Keratinocyte (primary cell): ENCODE results near the gene LYL1. TPM values are rescaled to one million over a fixed set of nuclear protein-coding genes. Genes with fewer than 3 reads are reported as not detected.

ENCODE experiments used
- DNase-seq: peaks from one replicate; pipeline ENCODE4 v3.0.0-alpha.2; 2011; ENCODE audit warnings: low read depth, missing footprints, low spot score
- FAIRE-seq: peaks from 2 replicates; lab custom pipeline; 2011; peaks lifted over from hg19 to GRCh38; lab: Jason Lieb, UNC
- H2AFZ ChIP-seq: 2 replicates; pipeline ENCODE4 v1.6.0; 2012; ENCODE audit warnings: low read length, control low read depth, inconsistent platforms; ENCODE audit not compliant: control insufficient read depth
- H3K27ac ChIP-seq: 2 replicates; pipeline ENCODE4 v1.5.1; 2011; ENCODE audit warnings: low read length; ENCODE audit not compliant: control insufficient read depth, insufficient read depth
- H3K27me3 ChIP-seq: 3 replicates; pipeline ENCODE4 v1.6.0; 2011; ENCODE audit warnings: low read length; ENCODE audit not compliant: control insufficient read depth, insufficient read depth; ENCODE audit errors: extremely low read depth
- H3K36me3 ChIP-seq, 2 experiments: 2 replicates in 1 of 2; 3 replicates in 1 of 2; pipeline ENCODE4 v1.5.1; 2011; ENCODE audit warnings: low read length in 2 of 2, mild to moderate bottlenecking in 1 of 2; ENCODE audit not compliant: control insufficient read depth in 2 of 2, insufficient read depth in 2 of 2; ENCODE audit errors: extremely low read depth in 1 of 2
- H3K4me1 ChIP-seq: 3 replicates; pipeline ENCODE4 v1.5.1; 2011; ENCODE audit warnings: low read length; ENCODE audit not compliant: control insufficient read depth, insufficient read depth; ENCODE audit errors: extremely low read depth
- H3K4me2 ChIP-seq: 3 replicates; pipeline ENCODE4 v1.6.0; 2011; ENCODE audit warnings: low read depth, low read length; ENCODE audit not compliant: control insufficient read depth, insufficient read depth; ENCODE audit errors: extremely low read depth
- H3K4me3 ChIP-seq, 3 experiments: fragments of 200-600 bp in 1 of 3; sonication (generic) in 1 of 3; 2 replicates in 2 of 3; 3 replicates in 1 of 3; pipeline ENCODE4 v1.5.1; 2011 to 2016; ENCODE audit warnings: low read length in 3 of 3, mild to moderate bottlenecking in 3 of 3, control low read depth in 2 of 3, inconsistent platforms in 1 of 3, low read depth in 1 of 3, mixed read lengths in 1 of 3, mixed run types in 1 of 3, moderate library complexity in 1 of 3; ENCODE audit not compliant: control insufficient read depth in 2 of 3, insufficient read depth in 2 of 3; ENCODE audit errors: extremely low read depth in 1 of 3
- H3K79me2 ChIP-seq: 2 replicates; pipeline ENCODE4 v1.6.0; 2012; ENCODE audit warnings: low read length; ENCODE audit not compliant: control insufficient read depth, insufficient read depth
- H3K9ac ChIP-seq: 3 replicates; pipeline ENCODE4 v1.6.0; 2011; ENCODE audit warnings: low read length; ENCODE audit not compliant: control insufficient read depth, insufficient read depth; ENCODE audit errors: extremely low read depth
- H3K9me1 ChIP-seq: 3 replicates; pipeline ENCODE4 v1.6.0; 2011; ENCODE audit warnings: low read length; ENCODE audit not compliant: control insufficient read depth, insufficient read depth; ENCODE audit errors: extremely low read depth
- H3K9me3 ChIP-seq: 2 replicates; pipeline ENCODE4 v1.5.1; 2012; ENCODE audit warnings: low read depth, low read length; ENCODE audit not compliant: control insufficient read depth
- H4K20me1 ChIP-seq: 3 replicates; pipeline ENCODE4 v1.6.0; 2011; ENCODE audit warnings: low read length; ENCODE audit not compliant: control insufficient read depth, insufficient read depth; ENCODE audit errors: extremely low read depth
- CTCF ChIP-seq, 3 experiments: IDR thresholded peaks in 1 of 3; conservative IDR thresholded peaks in 1 of 3; optimal IDR thresholded peaks in 1 of 3; 2 replicates in 2 of 3; 3 replicates in 1 of 3; pipeline versions ENCODE3 to v1.5.1; 2011; ENCODE audit warnings: low read length in 3 of 3, mild to moderate bottlenecking in 3 of 3, moderate library complexity in 2 of 3, control low read depth in 1 of 3, inconsistent platforms in 1 of 3; ENCODE audit not compliant: insufficient read depth in 2 of 3; ENCODE audit errors: extremely low read depth in 1 of 3
- EZH2 ChIP-seq: IDR thresholded peaks from one replicate; pipeline ENCODE4 v1.6.1; 2012; ENCODE audit warnings: inconsistent platforms, mild to moderate bottlenecking, low read length, moderate library complexity
- dilution Hi-C: fragments of 300-500 bp; cut with MboI; formaldehyde crosslinking; loops from one replicate; pipeline ENCODE4 v1.7.0; 2020; ENCODE audit warnings: low sequenced_read_pairs; ENCODE audit not compliant: extremely low pct_ligation_motif_present
- polyA plus RNA-seq, 5 experiments: library from polyadenylated mRNA; depleted of rRNA in 3 of 5; stranded (reverse) in 3 of 5; stranded (forward) in 1 of 5; unstranded in 1 of 5; fragments of >200 nt; gene quantifications; 1 replicate in 1 of 5; 2 replicates in 3 of 5; 3 replicates in 1 of 5; pipeline versions ENCODE4 v1.2.1 to v1.2.3, GENCODE V29; 2011 to 2012; ENCODE audit warnings: missing spikeins in 2 of 5, low read depth in 1 of 5, low replicate concordance in 1 of 5

Gene LYL1
- polyA plus RNA-seq, 1 donor (not counting 4 experiments of a cell fraction or from before 2014, with no cell fraction given): 0.07 TPM

- dilution Hi-C loops: no loop called here
- H3K27ac ChIP-seq: no peak overlapping the region
- no peak overlapping the region for H3K9ac ChIP-seq
- FAIRE-seq (no peak), DNase-seq (no peak)
- H3K4me2 ChIP-seq: no peak overlapping the region
- no peaks in the 10 kb centered on the region for H3K4me1 ChIP-seq
- H2AFZ ChIP-seq: no peak overlapping the region
- no peaks in the 10 kb centered on the region for H3K9me3 ChIP-seq
- H4K20me1 ChIP-seq: no peaks in the 10 kb centered on the region
- no peak for TF ChIP-seq EZH2
- TF ChIP-seq CTCF (optimal IDR thresholded peaks at IDR 0.05 in 1 of 3, IDR thresholded peaks at IDR 0.05 in 1 of 3, conservative IDR thresholded peaks at IDR 0.05 in 1 of 3; ENCODE audit: extremely low read depth in 1 of 3, insufficient read depth in 2 of 3, low read length in 3 of 3): no peak
- H3K9me1 ChIP-seq: no peaks in the 10 kb centered on the region
- no peaks in the 10 kb centered on the region for H3K79me2 ChIP-seq
- H3K36me3 ChIP-seq: peaks cover 4% of the 10 kb centered on the region in 2 experiments
- no peak overlapping the region for H3K4me3 ChIP-seq
- no peaks in the 10 kb centered on the region for H3K27me3 ChIP-seq
Measured at GRCh38 chr19:13091400-13092157, 11.1 kb downstream of the LYL1 start.

GRCh38 chr19:13090511-13091231 is 12.0 kb downstream of the LYL1 start:
- Histone ChIP-seq H3K36me3 (peaks cover 2 to 4% of the 10 kb centered on the region in 2 experiments), H3K4me3 (no peak overlapping the region), H3K9ac (no peak overlapping the region), H3K4me1 (no peaks in the 10 kb centered on the region), H3K9me3 (no peaks in the 10 kb centered on the region), H3K9me1 (no peaks in the 10 kb centered on the region), H3K27me3 (no peaks in the 10 kb centered on the region), H4K20me1 (no peaks in the 10 kb centered on the region), H3K79me2 (no peaks in the 10 kb centered on the region), H3K4me2 (no peak overlapping the region), H2AFZ (no peak overlapping the region), H3K27ac (no peak overlapping the region)
- dilution Hi-C loops: no loop called here
- TF ChIP-seq EZH2 (no peak), CTCF (optimal IDR thresholded peaks at IDR 0.05 in 1 of 3, IDR thresholded peaks at IDR 0.05 in 1 of 3, conservative IDR thresholded peaks at IDR 0.05 in 1 of 3; ENCODE audit: extremely low read depth in 1 of 3, insufficient read depth in 2 of 3, low read length in 3 of 3) (no peak)
- no peak for DNase-seq
- no peak for FAIRE-seq
